ENCODE data around the gene FSTL1.

GRCh38 chr3:120481081-120481480, 30.3 kb upstream of the FSTL1 start:
- TF ChIP-seq CTCF (IDR thresholded peaks at IDR 0.05) (no peak), POLR2A (IDR thresholded peaks at IDR 0.05) (no peak)
